ENCODE data around the gene NACC2. TPM values are rescaled to one million over a fixed set of nuclear protein-coding genes. Genes with fewer than 3 reads are reported as not detected.

The NACC2 gene
- total RNA-seq, 1 donor from 2014 or later, result 34.0 TPM

DNA sequence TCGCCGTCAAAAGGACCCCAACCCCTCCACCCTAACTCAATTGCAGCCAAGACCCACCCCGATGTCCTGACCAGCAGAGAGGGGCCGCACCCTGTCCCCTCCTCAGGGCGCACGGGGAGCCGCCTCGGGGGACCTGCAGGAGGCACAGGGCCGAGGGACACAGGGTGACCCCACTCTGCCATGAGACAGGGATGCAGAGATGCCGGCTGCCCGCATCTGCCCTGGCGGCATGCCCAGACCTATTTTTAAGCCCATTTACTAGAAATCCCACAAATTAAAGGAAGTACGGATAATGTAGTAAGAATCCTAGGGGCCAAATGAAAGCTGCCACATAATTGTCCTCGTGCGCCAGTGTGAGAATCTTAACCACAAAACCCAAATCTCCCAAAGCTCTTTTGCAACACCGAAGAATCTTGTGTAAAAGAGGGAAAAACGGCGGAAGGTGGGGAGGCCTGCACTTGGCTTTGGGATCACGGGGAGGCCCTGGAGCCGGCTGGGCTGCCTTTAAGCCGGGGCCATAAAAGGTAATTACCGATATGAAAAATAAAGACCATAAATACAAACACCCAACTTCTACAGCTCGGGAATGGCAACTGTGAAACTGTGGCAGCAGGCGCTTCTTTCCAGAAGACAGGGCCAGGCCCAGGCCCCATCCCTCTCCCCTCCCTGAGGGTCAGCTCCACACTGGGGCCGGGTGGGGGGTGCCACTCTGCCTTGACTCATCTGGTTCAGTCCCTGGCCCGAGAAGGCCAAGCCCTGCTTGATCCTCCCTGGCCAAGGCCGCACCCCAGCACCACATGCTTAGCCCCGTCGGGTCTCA, 35.0 kb downstream of the NACC2 start:
- H4K20me1 ChIP-seq (ENCODE audit: insufficient read depth, low read length), result peaks cover 98% of the 10 kb centered on the region

DNA sequence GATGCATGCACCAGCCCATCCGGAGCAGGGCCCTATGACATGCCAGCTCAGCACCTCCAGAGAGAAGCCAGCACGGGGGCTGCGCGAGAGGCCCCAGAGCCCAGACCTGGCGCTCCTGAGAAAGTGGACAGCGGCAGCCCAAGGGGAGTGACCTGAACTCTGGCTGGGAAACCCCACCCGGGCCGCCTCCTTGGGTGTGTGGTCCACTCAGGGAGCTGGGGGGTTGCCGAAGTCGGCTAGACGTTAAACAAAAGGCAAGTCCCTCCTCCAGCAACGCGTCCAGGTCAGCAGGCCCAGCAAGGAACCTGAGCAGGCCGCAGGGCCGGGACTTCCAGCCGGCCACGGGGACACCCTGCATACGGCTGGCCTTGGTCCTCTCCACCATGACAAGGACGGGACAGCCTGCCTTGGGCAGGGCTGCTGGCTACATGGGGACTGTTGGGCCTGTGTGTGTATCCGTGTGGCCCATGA, 35.7 kb downstream of the NACC2 start:
- no peak overlapping the region for H2AFZ ChIP-seq (ENCODE audit: low read depth, low read length)
- no peaks in the 10 kb centered on the region for H3K27me3 ChIP-seq (ENCODE audit: insufficient read depth, low read length)
- H3K27ac ChIP-seq (ENCODE audit: low read depth, low read length), result no peak overlapping the region
- peaks cover 9% of the 10 kb centered on the region for H3K4me1 ChIP-seq (ENCODE audit: insufficient read depth, low read length)
- H3K4me2 ChIP-seq (ENCODE audit: low read length), result no peak overlapping the region
- H3K27me3 Mint-ChIP-seq (ENCODE audit: low read depth, unreplicated experiment), result no peaks in the 10 kb centered on the region
- peaks cover 62% of the 10 kb centered on the region for H3K79me2 ChIP-seq (ENCODE audit: insufficient read depth, low read length)
- H3K27ac Mint-ChIP-seq (ENCODE audit: unreplicated experiment), result no peak overlapping the region
- H3K9me3 ChIP-seq (ENCODE audit: insufficient read depth, low read depth, low read length), result no peaks in the 10 kb centered on the region
- peaks cover 98% of the 10 kb centered on the region for H4K20me1 ChIP-seq (ENCODE audit: insufficient read depth, low read length)
- FAIRE-seq (no peak), DNase-seq (ENCODE audit: low read depth) (no peak)
- H3K36me3 ChIP-seq (ENCODE audit: insufficient read depth, low read length), result no peaks in the 10 kb centered on the region
- peaks cover 15% of the 10 kb centered on the region for H3K4me1 Mint-ChIP-seq (ENCODE audit: low read depth, unreplicated experiment)
- no peak overlapping the region for H3K4me3 ChIP-seq (ENCODE audit: insufficient read depth, low read depth, low read length)
- no peaks in the 10 kb centered on the region for H3K9me3 Mint-ChIP-seq (ENCODE audit: unreplicated experiment)
- H3K4me3 Mint-ChIP-seq (ENCODE audit: unreplicated experiment), result no peak overlapping the region
- TF ChIP-seq, protein P1, sequence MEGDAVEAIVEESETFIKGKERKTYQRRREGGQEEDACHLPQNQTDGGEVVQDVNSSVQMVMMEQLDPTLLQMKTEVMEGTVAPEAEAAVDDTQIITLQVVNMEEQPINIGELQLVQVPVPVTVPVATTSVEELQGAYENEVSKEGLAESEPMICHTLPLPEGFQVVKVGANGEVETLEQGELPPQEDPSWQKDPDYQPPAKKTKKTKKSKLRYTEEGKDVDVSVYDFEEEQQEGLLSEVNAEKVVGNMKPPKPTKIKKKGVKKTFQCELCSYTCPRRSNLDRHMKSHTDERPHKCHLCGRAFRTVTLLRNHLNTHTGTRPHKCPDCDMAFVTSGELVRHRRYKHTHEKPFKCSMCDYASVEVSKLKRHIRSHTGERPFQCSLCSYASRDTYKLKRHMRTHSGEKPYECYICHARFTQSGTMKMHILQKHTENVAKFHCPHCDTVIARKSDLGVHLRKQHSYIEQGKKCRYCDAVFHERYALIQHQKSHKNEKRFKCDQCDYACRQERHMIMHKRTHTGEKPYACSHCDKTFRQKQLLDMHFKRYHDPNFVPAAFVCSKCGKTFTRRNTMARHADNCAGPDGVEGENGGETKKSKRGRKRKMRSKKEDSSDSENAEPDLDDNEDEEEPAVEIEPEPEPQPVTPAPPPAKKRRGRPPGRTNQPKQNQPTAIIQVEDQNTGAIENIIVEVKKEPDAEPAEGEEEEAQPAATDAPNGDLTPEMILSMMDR (IDR thresholded peaks at IDR 0.05; ENCODE audit: insufficient read depth, low read depth, low read length), result no peak
- no peak for TF ChIP-seq EZH2 (IDR thresholded peaks at IDR 0.05; ENCODE audit: insufficient read depth, low read length)
- peaks cover 14% of the 10 kb centered on the region for H3K36me3 Mint-ChIP-seq (ENCODE audit: low read depth, unreplicated experiment)
- no peak overlapping the region for H3K9ac ChIP-seq (ENCODE audit: low read length)

More for the DNA sequence above, 35.0 kb downstream of the NACC2 start:
- peak; percentile 82 for DNase-seq (ENCODE audit: low read depth)
- H3K36me3 ChIP-seq (ENCODE audit: insufficient read depth, low read length), result no peaks in the 10 kb centered on the region
- peaks cover 9% of the 10 kb centered on the region for H3K4me1 ChIP-seq (ENCODE audit: insufficient read depth, low read length)
- no peaks in the 10 kb centered on the region for H3K9me3 ChIP-seq (ENCODE audit: insufficient read depth, low read depth, low read length)
- H3K9me3 Mint-ChIP-seq (ENCODE audit: unreplicated experiment), result no peaks in the 10 kb centered on the region
- no peak overlapping the region for H3K4me3 Mint-ChIP-seq (ENCODE audit: unreplicated experiment)
- H3K36me3 Mint-ChIP-seq (ENCODE audit: low read depth, unreplicated experiment), result peaks cover 15% of the 10 kb centered on the region
- H3K4me1 Mint-ChIP-seq (ENCODE audit: low read depth, unreplicated experiment), result peaks cover 12% of the 10 kb centered on the region
- H3K27ac ChIP-seq (ENCODE audit: low read depth, low read length), result no peak overlapping the region
- FAIRE-seq, result no peak
- peaks cover 61% of the 10 kb centered on the region for H3K79me2 ChIP-seq (ENCODE audit: insufficient read depth, low read length)
- H3K4me3 ChIP-seq (ENCODE audit: insufficient read depth, low read depth, low read length), result no peak overlapping the region
- no peak for TF ChIP-seq EZH2 (IDR thresholded peaks at IDR 0.05; ENCODE audit: insufficient read depth, low read length)
- TF ChIP-seq, protein P1 (IDR thresholded peaks at IDR 0.05; ENCODE audit: insufficient read depth, low read depth, low read length), result no peak
- H3K27ac Mint-ChIP-seq (ENCODE audit: unreplicated experiment), result no peak overlapping the region
- H3K9ac ChIP-seq (ENCODE audit: low read length), result no peak overlapping the region
- H3K27me3 ChIP-seq (ENCODE audit: insufficient read depth, low read length), result no peaks in the 10 kb centered on the region
- no peak overlapping the region for H2AFZ ChIP-seq (ENCODE audit: low read depth, low read length)
- no peaks in the 10 kb centered on the region for H3K27me3 Mint-ChIP-seq (ENCODE audit: low read depth, unreplicated experiment)
- no peak overlapping the region for H3K4me2 ChIP-seq (ENCODE audit: low read length)

DNA sequence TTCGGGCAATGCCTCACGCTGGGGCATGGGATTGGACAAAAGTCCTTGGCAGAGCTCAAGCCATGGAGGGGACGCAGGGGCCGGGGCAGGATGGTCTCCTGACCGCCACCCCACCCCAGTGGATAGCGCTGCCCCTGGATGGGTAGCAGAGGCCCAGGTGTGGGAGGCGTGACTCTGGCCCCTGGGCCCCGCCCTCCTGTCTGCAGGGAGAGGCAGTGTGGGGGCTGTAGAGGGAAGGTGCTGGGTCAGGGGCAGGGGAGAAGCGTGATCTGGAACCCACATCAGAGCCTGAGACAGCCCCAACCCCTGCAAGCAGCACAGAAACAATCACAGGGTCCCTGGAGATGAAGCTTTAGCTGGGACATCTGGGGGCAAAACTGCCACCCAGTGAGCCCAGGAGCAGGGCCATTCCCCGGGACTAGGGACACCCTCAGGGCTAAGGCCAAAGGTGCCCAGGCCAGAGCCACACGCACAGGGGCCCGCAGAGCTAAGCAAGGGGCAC, 36.2 kb downstream of the NACC2 start:
- no peak for TF ChIP-seq EZH2 (IDR thresholded peaks at IDR 0.05; ENCODE audit: insufficient read depth, low read length)
- TF ChIP-seq, protein P1 (IDR thresholded peaks at IDR 0.05; ENCODE audit: insufficient read depth, low read depth, low read length), result no peak
- H3K4me3 Mint-ChIP-seq (ENCODE audit: unreplicated experiment), result no peak overlapping the region
- H3K9ac ChIP-seq (ENCODE audit: low read length), result no peak overlapping the region
- H3K4me1 Mint-ChIP-seq (ENCODE audit: low read depth, unreplicated experiment), result peaks cover 15% of the 10 kb centered on the region
- FAIRE-seq (no peak), DNase-seq (ENCODE audit: low read depth) (no peak)
- no peak overlapping the region for H3K4me2 ChIP-seq (ENCODE audit: low read length)
- H3K27ac ChIP-seq (ENCODE audit: low read depth, low read length), result no peak overlapping the region
- H3K36me3 ChIP-seq (ENCODE audit: insufficient read depth, low read length), result no peaks in the 10 kb centered on the region
- H3K36me3 Mint-ChIP-seq (ENCODE audit: low read depth, unreplicated experiment), result peaks cover 11% of the 10 kb centered on the region
- H3K27me3 Mint-ChIP-seq (ENCODE audit: low read depth, unreplicated experiment), result no peaks in the 10 kb centered on the region
- peaks cover 62% of the 10 kb centered on the region for H3K79me2 ChIP-seq (ENCODE audit: insufficient read depth, low read length)
- no peak overlapping the region for H3K4me3 ChIP-seq (ENCODE audit: insufficient read depth, low read depth, low read length)
- H3K4me1 ChIP-seq (ENCODE audit: insufficient read depth, low read length), result peaks cover 12% of the 10 kb centered on the region
- H3K27ac Mint-ChIP-seq (ENCODE audit: unreplicated experiment), result no peak overlapping the region
- no peaks in the 10 kb centered on the region for H3K27me3 ChIP-seq (ENCODE audit: insufficient read depth, low read length)
- no peak overlapping the region for H2AFZ ChIP-seq (ENCODE audit: low read depth, low read length)
- H3K9me3 ChIP-seq (ENCODE audit: insufficient read depth, low read depth, low read length), result no peaks in the 10 kb centered on the region
- H4K20me1 ChIP-seq (ENCODE audit: insufficient read depth, low read length), result peaks cover 98% of the 10 kb centered on the region
- H3K9me3 Mint-ChIP-seq (ENCODE audit: unreplicated experiment), result no peaks in the 10 kb centered on the region

Data from astrocyte (in vitro differentiated cells and primary cell).